CD4-positive, alpha-beta T cell treated with Interferon alpha-2 for 1 hour (primary cell): ENCODE data around the gene MYO18B.
"Not testable (repeated sequence)": the region's sequence is repeated elsewhere in the genome, so short reads cannot be mapped to it uniquely, and the experiment has no call there.

Experiments
- DNase-seq, 2 donors: peaks; one replicate each; pipeline ENCODE4 v3.0.0-alpha.2; 2020 to 2022

MYO18B gene

DNA sequence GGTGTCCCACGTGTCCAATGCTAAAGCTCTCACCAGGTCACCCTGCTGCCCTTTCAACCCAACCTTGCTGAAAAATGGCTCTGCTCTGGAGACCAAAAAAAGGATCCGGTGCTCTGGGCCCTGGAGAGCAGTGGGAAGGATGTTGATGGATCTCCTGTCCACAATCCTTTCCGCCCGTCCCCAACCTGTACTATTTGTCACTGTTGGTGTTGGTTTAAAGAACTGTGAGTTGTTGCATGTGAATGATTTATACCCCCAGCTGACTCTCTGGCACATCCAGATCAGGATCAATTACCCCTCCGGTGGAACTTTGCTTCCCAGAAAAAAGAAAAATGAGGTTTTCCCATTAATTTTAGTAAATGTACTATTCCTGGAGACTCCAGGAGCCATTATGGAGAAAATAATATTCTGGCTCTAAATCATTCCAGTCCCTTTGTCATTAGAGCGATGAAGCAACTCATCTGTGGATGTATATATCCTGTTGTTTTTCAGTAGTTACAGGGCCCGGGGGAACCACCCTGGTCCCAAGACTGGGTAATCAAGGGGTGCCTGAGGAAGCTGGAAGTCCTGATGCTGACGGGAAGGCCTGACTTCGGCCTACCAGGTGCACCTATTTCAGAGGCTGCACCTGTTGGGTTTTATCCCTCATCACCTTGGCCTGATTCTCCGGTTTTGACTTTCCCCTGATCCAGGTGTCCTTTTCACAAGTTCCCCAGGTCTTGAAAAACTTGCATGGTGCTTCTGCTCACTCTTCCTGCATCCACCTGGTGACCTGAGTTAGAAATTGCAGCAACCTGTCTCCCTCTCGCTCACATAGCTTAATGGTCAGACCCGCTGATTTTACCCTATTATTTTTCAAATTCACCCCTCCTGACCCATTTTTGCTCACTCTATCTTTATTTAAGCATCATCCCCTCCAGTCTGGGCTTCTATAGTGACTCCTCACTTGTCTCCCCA, 218.1 kb downstream of the MYO18B start:
- no peak for DNase-seq

DNA sequence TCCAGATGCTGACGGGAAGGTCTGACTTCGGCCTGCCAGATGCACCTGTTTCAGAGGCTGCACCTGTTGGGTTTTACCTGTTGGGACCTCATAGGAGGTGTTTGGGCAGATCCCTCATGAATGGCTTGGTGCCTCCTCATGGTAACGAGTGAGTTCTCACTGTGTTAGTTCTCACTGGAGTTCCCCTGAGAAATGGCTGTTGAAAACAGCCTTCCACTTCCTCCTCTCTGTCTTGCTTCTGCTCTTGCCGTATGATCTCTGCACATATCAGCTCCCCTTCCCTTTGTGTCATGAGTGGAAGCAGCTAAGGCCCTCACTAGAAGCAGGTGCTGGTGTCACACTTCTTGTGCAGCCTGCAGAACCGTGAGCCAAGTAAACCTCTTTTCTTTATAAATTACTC, 219.7 kb downstream of the MYO18B start:
- DNase-seq, result no peak

DNA sequence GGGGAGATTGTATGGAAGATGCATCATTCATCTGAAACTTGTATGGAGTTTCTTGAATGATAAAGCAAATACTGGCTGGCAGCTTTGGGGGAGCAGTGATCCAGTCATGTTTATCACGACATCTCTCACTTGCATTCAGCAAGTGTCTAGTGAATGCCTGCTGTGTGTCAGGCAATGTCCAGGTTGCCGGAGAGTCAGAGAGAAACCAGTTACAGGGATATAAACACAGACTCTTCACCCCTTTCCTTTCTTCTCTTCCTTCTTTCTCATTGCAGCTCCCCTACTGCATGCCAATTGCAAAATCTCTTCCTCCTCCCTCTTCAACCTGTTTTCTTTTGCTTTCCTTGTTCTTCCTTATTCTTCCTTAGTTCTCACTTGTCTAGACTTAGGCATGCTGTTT, 220.7 kb downstream of the MYO18B start:
- DNase-seq, result no peak

DNA sequence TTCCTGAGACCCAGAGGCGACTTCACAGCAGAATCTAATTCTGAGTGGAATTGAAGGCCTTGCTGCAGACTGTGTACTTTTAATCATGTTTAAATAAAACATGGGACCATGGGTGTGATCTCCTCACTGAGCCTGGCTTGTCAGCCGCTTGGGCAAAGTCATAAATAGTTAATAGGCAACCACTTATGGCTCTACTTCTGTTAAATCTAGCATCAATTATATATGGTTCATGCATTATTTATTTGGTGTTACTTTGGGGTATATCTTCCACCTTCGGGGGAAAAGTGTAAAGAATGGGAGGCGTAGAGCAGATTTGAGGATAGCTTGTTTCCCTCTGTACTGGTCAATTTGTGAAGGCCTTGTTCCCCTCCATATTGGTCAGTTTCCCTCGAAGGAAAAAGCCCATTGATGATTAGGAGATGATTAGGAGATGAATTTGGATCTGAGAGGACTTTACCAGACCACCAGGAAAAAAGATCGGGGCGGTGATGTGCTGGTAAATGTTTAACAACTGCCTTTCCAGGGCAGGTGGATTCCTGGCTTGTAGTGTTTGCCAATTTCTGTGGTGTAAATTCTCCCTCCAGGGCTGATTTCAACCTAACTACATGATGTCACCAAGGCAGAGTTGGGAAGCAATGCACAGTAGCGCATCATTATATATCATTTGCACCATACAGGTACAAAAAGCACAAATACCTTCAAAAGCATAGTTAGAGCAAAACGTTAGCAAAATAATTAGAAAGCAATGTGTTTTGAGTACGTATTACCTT, 223.2 kb downstream of the MYO18B start:
- no peak for DNase-seq

DNA sequence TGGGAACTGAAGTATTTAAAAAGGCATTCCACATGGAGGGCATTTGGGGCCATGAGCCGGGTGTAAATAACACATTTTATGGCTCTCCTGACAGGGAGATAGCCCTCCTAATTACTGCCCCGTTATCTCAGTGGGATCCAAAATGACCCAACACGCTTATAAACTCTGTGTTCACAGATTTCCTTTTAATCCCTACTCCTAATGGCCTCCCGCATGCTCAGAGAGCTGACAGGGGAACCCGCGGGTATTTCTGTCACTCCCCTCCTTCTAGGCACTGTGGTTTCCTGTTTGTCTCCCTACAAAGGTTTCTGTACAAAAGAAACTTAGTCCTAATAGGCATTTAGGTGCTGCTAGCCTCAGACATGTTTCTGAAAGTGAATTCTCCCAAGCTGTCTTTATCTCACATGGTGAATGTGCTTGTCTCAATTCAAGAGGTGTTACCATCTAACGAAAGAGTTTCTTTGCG, 224.5 kb downstream of the MYO18B start:
- DNase-seq, result no peak

DNA sequence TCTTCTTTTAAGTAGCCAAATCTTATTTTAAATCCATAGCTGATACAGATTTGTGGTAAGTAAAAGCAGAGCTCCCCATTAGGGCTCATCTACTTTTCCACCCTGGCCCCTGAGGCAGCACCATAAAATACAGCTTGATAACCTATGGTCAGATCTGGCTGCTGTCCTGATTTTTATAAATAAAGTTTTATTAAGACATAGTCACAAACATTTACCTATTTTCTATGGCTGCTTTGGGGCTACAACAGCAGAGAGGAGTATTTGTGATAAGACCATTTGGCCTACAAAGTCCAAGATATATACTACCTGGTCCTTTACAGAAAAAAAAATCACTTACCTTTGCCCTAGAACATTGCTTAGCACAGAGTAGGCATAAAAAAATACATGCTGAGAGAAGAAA, 227.3 kb downstream of the MYO18B start:
- no peak for DNase-seq

DNA sequence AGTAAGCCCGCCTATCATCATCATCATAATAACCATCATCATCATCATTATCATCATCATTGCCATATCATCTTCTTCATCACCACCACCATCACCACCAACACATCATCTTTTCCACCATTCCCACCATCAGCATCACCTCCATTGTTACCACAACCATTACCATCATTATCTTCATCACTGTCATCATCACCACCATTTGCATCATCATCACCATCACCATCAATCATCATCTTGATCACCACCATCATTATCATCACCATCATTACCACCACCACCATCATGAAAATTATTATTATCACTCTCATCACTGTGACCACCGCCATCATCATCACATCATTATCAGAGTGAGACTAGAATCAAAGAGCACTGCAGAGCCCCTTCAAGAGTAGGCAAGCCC, 227.9 kb downstream of the MYO18B start:
- no peak for DNase-seq

DNA sequence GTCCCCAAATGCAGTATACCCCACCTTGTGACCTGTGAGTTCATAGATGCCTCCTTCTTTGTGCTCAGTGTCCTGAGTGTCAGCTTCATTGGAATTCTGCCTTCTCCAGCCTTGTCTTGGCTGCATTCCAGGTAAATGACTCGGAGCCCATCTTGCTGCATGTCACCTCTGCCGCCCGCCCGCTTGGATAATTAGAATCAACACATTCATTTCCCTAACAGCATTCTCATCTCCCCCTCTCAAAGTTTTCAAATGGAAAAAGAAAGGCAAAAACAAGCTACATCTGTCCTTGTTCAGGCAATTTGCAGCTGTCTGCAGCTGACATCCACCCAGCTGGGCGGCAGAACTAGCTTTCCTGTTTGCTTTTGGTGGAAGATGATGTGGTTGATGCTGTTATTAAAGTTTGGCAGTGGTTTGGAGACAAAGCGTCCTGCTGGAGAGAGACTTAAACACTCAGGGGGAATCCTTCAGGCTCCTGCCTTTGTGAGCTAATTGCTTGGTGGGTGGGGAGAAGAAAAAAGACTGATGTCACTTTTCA, 228.5 kb downstream of the MYO18B start:
- no peak for DNase-seq

DNA sequence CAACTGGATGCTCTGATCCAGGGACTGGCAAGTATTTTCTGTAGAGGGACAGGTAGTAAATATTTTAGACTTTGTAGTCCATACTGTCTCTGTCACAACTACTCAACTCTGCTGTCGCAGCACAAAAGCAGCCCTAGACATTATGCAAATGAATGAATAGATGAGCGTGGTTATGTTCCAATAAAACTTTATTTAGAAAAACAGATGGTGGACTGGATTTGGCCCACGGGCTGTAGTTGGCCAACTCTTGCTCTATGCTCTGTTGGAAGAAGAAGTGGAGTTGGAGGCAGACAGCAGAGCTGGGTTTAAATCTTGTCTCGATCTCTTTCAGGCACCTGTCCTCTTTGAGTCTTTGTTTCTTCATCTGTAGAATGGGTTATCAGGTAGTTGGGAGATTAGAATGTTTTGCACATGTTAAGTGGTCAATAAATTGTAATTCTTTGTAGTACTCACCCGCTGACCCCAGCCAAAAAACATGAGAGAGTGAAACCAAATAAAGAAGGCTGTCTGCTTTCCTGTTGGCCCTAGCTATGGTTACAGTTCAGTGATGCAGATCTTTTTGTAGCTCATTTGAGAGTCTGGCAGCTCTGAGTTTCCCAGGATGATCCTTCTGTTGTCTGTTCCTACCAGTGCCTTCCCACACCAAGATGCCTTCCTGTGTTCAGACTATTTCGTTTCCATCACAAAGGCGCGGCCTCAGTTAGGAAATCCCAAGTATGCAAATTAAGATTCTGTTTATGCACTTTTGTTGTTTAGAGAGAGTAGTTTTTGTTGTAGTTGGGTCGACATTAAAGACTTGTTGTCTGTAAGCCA, 229.2 kb downstream of the MYO18B start:
- DNase-seq, result no peak

DNA sequence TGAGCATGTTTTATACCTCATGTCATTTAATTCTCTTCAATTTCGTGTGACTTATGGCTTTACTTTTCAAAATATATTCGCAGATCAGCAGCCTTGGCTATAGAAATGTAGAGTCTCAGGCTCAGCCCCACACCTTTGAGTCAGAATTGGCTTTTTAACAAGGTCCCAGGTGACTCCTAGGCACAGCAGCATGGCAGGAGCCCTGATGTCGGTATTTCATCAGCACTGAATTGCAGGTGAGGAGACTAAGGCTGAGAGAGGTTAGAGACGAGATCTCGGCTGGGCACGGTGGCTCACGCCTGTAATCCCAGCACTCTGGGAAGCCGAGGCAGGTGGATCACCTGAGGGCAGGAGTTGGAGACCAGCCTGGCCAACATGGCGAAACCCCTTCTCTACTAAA, 230.4 kb downstream of the MYO18B start:
- DNase-seq, result no peak

DNA sequence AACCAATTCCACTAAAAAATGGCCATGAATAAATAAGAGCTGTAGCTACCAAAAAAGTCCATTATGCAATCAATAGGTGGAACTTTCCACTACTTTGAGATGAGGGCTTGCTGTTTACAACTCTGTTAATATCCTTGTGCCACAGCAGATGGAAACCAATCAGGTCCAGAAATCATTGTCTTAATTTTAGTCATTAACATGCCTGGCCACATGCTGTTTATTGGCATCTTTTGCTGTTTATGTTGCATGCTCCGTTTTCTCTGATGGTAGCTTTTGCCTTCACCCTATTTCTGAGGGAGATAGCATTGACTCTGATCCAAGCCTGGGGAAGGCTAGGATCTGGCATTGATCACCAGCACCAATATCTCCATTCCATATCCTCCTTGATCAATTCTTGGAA, 234.4 kb downstream of the MYO18B start:
- no peak for DNase-seq

DNA sequence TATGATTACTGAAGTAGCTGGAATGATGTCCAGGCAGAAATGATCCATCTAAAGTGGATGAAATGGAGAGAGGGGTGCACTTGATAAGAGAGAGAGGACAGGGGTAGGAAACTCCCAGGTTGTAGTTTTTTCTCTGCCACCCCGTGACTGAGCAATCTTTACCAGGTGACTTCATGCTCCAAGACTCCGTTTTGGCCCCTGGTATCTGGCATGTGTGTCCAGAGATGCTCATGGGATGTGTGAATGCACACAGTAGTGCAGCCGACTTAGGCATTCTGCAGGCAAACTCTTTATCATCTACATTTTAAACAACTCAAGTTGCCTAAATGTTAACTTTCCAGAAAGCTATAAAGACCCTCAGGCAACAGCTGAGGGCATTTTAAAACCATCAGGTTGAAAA, 238.0 kb downstream of the MYO18B start:
- DNase-seq, result no peak

DNA sequence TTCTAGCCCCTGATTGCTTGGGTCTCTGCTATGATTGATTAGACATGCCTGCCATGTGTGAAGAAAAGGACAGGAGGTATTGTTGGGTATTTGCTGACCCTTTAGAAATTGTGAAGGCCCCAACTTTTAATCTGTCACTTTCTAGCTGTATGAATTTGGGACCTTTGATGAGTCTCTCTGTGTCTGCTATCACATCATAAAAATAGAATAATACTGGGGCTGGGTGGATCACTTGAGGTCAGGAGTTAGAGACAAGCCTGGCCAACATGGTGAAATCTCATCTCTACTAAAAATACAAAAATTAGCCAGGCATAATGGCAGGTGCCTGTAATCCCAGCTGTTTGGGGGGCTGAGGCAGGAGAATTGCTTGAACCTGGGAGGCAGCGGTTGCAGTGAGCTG, 242.9 kb downstream of the MYO18B start:
- not testable (repeated sequence) for DNase-seq

DNA sequence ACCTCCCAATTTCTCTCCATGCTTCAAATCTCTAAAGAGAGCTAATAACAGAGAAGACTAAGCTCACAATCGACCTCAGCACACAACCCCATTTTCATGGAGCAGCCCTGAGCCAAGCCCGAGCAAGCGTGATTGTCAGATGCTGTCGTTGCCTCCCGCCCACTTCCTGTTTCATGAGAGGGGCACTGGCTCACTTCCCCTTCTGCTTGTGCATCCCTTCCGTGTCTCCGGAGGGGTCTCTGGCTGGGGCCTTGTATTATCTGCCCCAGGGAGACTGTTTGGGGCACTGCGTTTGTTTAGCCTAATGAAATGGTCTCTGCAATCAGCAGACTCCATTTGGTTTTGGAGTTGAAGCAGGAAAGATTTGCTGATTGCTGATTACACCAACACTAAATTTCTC, 246.0 kb downstream of the MYO18B start:
- DNase-seq, result peak in 1 of 2 donors; percentile 3

DNA sequence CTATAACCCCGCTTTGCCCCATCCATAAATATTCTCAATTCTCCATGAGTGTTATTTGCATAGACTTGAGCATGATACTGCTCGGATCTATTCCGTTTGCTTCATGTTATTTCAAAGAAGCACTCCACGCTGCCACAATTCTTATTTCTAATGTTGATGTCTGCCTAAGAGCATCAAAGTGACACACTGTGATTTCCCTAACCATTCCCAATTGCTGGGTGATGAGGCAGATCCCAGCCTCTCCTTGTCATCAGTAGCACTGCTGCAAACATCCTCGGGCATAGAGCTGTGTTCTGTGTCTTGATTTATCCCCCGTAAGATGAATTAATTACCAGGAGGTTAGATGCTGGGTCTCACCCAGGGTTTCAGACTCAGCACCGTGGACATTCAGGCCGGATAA, 249.0 kb downstream of the MYO18B start:
- no peak for DNase-seq

DNA sequence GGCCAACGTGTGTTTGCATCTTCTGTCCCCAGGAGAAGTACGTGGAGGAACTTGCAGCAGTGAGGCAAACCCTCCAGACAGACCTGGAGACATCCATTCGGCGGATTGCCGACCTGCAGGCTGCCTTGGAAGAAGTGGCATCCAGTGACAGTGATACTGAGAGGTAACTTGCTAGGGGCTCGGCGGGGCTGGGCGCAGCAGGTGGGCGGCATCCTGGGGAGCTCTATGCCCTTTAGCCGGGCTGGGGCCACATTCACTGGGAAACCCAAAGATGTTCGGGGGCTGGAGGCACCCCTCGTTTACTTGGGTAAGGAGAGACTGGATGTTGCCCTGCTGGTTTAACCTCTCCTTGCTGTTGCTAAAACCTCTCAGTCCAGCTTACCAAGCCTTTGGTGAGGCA, 250.3 kb downstream of the MYO18B start:
- no peak for DNase-seq

DNA sequence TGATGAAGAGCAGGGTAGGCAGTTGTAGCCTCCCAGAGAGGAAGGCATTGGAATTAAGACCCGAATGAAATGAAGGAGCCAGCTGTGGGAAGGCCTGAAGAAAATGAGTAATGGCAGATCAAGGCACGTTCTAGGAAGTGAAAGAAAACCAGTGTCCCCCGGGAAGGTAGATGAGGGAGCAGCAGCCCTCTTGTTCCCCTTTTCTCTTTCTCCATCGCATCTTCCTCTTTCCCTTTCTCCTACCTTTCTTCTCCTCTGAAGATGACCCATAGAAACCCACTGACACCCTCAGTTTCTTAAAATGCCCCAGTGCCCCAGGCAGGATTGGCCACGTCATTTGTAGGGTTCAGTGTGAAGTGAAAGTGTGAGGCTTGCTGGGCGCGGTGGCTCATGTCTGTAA, 254.7 kb downstream of the MYO18B start:
- no peak for DNase-seq

DNA sequence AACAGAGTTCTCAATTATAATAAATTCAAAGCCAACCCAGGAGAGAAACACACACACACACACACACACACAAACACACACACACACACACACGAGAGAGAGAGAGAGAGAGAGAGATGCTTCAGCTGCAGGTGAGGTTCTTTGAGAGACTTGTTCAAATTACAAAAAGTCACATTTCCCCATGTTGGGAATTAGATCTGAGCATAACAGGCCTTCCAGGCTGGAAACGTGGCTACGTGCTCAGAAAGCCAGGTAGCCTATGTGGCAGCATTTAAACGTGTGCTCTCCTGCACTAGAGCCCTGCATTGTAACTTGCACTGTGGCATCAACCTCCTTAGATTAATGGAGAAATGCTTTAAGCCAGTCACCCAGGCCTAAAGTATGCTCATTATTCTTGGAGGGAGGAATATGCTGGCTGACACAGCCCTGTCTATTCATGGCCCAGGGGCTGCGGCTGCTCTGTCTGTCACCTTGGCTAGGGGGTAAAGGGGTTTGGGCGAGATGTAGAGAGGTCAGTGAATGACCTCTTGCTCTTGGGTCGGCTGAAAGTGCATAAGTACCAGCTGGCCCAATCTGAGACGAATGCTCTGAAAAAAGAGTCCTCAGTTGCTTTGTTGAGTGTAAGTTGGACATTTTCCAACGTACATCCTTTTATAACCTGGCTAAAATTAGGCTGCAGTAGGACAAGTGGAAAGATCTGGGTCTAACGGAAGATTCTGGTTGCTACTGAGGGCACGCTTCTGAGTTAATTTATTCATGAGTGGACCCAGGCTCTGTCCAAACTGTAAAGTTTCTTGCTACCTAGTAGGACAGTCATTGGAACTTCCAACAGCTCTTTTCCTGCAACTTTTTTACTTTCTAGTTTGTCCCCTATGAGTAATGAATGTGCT, 256.1 kb downstream of the MYO18B start:
- no peak for DNase-seq

DNA sequence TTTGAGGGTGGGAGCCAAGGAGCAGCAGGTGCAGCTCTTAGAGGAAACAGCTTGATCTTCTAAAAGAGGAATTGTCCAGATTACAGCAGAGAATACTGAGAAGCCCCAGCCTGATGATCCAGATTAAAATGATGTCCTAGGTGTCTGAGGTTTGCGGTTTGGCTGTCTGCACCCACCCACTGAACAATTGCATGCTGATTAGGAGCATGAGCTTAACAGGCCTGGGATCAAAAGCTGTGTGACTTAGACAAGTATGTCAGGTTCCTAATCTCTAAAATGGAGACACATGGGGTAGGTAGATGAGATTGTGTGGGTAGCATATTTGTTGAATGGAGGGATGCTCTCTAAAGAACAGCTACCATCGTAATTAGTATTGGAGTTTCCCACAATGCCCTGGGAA, 260.5 kb downstream of the MYO18B start:
- DNase-seq, result no peak

DNA sequence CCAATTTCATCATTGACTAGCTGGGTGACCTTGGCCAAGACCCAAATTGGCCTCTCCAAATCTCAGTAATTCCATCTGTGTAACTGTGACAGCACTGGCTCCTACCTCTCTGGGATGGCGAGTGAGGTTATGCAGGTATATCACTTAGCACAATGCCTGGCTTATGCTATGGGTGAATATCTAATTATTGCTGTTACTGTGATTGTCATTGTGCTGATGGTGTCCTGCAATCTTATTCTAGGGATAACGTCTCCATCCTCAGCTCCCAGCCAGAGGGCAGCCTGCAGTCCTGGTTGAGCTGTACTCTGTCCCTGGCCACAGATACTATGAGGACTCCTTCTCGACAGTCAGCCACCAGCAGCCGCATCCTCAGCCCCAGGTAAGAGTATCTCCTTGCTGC, 262.5 kb downstream of the MYO18B start:
- DNase-seq, result no peak

DNA sequence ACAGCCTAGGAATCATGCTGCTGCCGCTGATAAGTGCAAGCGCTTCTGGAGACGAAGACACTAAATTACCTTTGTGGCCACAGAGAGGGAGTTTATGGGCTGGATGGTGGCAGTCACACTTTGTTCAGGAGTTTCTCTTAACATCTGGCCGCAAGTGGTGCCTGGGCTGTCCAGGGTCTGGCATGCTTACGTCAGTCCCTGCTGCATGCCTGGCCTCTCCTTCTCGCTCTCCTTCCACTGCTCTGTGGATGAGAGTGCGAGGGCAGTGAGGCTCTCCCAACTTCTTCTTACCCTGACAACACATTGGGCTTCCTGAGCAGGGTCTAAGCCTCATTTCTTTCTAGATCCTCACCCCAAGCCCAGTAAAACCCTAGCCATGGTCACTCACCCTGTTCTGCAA, 266.6 kb downstream of the MYO18B start:
- DNase-seq, result no peak

DNA sequence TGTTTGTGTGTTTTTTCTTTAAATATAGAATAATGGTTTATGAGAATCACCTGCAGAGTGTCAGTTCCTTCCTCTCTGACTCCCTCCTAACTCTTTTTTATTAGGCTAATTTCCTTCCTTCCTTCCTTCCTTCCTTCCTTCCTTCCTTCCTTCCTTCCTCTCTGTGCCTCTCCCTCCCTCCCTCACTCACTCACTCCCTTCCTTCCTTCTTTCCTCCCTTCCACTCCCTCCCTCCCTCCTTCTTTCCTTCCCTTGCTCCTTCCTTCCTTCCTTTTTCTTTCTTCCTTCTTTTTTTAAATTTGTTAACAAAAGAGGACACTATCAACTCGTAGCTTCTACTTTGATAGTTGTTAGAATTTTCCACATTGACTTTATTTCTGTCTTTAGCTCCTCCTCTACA, 274.9 kb downstream of the MYO18B start:
- no peak for DNase-seq
